GM18519 (cell line): ENCODE results near the gene STARD7.

ENCODE experiments used
- ATAC-seq: cut with Tn5 transposase; IDR thresholded peaks from one replicate; pipeline ENCODE4 v1.9.1; 2021; ENCODE audit warnings: mild to moderate bottlenecking, moderate library complexity; ENCODE audit not compliant: unreplicated experiment, low FRiP score

The STARD7 gene

DNA sequence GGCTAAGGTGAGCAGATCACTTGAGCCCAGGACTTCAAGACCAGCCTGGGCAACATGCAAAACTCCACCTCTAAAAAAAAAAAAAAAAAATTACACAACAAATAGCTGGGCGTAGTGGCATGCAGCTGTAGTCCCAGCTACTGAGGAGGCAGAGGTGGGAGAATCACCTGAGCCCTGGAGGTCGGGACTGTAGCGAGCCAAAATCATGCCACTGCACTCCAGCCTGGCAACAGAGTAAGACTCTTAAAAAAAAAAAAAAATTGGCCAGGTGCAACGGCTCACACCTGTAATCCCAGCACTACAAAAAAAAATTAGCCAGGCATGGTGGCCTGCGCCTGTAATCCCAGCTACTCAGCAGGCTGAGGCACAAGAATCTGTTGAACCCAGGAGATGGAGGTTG, 7.3 kb downstream of the STARD7 start:
- ATAC-seq = no peak

DNA sequence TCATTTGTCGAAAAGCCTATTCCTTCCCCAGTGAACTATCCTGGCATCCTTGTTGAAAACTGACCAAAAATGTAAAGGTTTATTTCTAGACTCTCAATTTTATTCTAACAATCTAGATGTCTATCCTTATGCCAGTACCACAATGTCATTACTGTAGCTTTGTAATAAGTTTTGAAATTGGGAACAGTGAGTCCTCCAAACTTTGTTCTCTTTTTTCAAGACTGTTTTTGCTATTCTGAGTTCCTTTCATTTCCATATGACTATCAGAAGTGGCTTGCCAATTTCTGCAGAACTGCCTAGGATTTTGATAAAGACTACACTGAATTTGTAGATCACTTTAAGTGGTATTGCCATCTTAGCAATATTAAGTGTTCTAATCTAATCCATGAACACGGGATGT, 9.7 kb downstream of the STARD7 start:
- no peak for ATAC-seq

GRCh38 chr2:96197546-96198255, 10.9 kb downstream of the STARD7 start:
- no peak for ATAC-seq

DNA sequence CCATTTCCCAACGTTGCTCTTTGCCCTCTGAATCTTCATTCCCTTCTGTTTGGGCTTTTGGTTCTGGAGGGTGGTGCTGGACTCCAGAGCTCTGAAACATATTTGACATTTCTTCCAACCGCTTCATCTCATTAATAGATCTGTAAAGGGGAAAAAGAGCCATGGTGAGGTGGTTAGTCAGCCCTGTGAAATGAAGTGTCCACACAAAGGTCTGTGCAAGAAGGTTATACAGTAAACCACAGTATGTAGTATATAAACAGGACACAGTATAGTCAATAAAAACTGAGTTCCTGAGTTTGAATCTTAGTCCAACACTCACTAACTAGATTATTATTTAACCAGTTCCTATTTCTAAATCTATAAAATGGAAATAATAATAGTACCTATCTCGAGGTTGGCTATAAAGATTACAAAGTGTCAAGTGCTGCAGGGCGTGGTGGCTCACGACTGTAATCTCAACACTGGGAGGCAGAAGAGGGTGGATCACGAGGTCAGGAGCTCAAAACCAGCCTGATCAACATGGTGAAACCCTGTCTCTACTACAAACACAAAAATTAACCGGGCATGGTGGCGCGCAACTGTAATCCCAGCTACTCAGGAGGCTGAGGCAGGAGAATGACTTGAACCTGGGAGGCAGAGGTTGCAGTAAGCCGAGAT, 13.1 kb downstream of the STARD7 start:
- no peak for ATAC-seq

- ATAC-seq = no peak
Measured at GRCh38 chr2:96191937-96192670, 16.5 kb downstream of the STARD7 start.

DNA sequence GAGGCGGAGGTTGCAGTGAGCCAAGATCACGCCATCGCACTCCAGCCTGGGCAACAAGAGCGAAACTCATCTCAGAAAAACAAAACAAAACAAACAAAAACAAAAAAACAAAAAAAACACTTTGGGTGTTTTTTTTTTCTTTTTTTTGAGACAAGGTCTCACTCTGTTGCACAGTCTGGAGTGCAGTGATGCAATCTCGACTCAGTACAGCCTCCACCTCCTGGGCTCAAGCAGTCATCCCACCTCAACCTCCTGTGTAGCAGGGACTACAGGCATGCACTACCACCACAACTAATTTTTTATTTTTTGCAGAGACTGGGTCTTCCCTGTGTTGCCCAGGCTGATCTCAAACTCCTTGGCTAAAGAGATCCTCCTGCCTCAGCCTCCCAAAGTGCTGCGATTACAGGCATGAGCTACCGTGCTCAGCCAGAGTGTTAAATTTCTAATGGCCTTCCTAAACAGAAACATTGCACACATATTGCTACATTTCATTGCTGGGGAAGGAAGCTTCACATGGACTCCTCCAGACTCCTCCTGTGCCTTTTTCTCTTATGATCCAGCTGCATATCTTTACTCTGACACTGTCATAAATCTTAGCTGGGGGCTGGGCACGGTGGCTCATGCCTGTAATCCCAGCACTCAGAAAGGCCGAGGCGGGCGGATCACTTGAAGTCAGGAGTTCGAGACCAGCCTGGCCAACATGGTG, 19.7 kb downstream of the STARD7 start:
- no peak for ATAC-seq

- no peak for ATAC-seq
Measured at GRCh38 chr2:96186562-96186961, 22.1 kb downstream of the STARD7 start.

GRCh38 chr2:96185516-96185915, 23.1 kb downstream of the STARD7 start:
- no peak for ATAC-seq

- ATAC-seq = no peak
Measured at GRCh38 chr2:96184989-96185388, 23.6 kb downstream of the STARD7 start.

- ATAC-seq = no peak
Measured at GRCh38 chr2:96184188-96184587, 24.4 kb downstream of the STARD7 start.

DNA sequence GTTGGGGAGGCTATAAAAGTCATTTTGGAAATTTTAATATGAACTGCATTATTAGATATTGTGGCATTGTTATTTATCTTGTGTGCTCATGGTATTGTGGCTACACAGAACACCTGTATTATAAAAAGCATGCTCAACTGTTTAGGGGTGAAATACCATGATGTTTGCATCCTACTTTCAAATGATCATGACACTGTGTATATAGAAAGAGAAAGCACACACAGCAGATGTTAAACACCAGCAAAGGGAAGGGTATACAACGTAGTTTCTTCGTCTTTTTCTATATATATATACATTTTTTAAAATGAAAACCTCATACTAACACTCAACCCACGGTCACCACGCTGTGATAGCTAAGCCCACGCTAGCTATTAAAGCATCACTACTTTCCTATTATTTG, 27.1 kb downstream of the STARD7 start:
- ATAC-seq = no peak

DNA sequence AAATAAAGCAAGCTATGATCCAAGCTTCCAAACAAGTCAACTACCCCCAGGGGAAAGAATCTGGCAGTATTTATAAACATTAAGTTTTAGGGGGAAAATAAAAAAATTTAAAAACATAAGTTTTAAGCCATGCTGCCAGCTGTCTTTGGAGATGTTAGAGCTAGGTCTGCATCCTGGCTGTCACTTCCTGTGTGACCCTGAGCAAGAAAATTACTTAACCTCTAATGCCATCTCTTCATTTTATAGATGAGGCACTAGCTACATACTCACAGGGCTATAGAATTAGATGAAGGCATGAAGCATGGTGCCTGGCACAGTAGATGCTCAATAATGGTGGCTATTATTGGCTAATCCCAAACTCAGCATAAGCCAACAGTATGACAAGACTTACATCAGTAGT, 28.1 kb downstream of the STARD7 start:
- ATAC-seq = no peak

DNA sequence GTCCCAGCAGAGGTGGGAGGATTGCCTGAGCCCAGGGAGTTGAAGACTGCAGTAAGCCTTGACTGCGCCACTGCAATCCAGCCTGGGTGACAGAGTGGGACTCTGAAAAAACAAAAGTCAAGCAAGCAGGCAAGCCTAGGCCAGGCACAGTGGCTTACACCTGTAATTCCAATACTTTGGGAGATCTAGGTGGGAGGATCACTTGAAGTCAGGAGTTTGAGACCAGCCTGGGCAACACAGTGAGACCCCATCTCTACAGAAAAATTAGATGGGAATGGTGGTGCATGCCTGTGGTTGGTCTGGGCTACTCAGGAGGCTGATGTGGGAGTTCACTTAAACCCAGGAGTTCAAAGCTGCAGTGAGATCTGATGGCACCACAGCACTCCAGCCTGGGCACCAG, 28.6 kb downstream of the STARD7 start:
- no peak for ATAC-seq

DNA sequence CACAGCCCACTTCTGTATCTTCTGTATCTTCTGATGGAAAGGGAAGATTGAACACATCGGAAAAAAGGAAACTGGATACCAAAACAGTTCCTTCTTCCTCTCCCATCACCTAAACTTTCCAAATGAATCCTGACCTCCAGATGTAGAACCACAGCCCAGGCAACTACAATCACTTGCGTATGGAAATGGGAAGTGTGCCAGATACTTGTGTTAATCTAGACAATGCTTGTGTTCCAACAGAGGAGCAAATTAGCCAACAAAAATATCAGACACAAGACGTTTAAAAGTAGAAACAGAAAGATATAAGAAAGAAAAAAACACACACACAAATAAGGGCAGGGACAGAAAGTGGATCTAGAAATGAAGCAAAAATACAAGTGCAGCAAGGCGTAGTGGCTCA, 32.0 kb downstream of the STARD7 start:
- no peak for ATAC-seq

GRCh38 chr2:96175951-96176350, 32.7 kb downstream of the STARD7 start:
- ATAC-seq = no peak

GRCh38 chr2:96174251-96175144, 34.1 kb downstream of the STARD7 start:
- no peak for ATAC-seq

- ATAC-seq = no peak
Measured at GRCh38 chr2:96171831-96172230, 36.8 kb downstream of the STARD7 start.

GRCh38 chr2:96170626-96171025, 38.0 kb downstream of the STARD7 start:
- ATAC-seq = no peak

DNA sequence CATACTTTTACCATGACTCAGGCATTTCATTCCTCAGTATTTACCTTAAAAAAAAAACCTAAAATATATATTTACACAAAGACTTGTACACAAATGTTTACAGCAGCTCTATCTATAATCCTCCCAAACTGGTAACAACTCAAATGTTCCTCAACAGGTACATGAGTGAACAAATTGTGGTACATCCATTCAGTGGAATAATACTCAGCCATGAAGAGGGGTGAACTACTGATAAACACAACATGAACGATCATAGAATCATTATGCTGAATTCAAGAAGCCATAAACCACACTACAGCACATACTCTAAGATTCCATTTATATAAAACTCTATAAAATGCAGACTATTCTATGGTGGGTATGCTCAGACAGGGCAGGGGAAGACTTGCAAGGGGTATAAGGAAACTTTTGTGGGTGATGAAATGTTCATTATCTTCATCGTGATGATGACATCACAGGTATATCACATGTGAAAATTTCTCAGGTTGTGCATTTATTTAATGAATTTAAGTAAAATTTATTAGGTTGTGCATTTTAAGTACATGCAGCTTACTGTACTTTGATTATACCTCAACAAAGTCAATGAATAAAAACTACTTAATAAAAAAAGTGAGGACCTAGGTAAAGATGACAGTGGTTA, 38.6 kb downstream of the STARD7 start:
- no peak for ATAC-seq
